Left renal cortex interstitium (tissue), 4 donors: ENCODE results near the gene ZDHHC3. TPM values are rescaled to one million over a fixed set of nuclear protein-coding genes. Genes with fewer than 3 reads are reported as not detected.

ENCODE experiments used
- DNase-seq, 4 donors: peaks; one replicate each; pipeline ENCODE4 v3.0.0-alpha.2; 2013; ENCODE audit warnings: low read depth in 4 of 4, low spot score in 2 of 4, missing footprints in 1 of 4
- polyA plus RNA-seq, 4 donors: library from polyadenylated mRNA; unstranded; fragments of 120-200 nt; gene quantifications; one replicate each; pipeline ENCODE4 v1.2.1, GENCODE V29; 2013; ENCODE audit not compliant: insufficient read length in 4 of 4

The ZDHHC3 gene
- polyA plus RNA-seq, 4 donors: 80.2 to 102 (median 86.5) TPM

DNA sequence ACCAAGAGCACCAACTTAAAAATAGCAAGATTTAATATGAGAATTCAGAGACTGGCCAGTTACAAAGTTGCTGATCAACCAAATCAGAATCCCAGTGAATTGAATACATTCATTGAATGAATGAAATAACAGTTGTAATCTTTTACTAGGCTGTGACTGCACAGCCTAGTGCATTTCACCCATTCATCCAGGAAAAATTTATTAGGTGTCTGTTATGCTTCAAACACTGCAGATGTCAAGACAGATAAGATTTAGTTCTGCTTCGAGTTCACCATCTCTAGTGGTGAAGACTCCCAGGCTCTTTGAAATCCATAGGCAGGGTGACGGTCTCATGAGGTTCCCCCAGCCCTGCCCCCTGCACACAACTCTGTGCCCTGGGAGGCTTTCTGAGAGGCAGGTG is 72.7 kb downstream of the ZDHHC3 start:
- DNase-seq: no peak

DNA sequence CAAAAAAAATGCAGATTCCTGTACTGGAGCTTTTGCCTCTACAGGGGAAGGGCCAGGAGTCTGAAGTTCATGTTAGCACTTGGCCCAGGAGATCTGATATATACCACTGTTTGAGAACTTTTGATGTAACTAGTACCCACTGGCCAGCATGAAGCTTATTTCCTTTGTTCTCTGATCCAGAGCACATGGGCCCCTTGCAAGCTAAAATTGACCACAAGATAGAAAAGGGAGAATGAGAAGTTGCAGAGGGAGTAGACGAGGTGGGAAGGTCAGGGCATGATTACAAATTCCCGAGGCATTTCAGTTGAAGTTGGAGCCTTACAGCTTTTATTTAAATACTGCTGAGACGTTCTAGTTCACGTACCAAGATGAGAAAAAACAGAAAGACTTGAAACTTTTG is 73.3 kb downstream of the ZDHHC3 start:
- DNase-seq: no peak

DNA sequence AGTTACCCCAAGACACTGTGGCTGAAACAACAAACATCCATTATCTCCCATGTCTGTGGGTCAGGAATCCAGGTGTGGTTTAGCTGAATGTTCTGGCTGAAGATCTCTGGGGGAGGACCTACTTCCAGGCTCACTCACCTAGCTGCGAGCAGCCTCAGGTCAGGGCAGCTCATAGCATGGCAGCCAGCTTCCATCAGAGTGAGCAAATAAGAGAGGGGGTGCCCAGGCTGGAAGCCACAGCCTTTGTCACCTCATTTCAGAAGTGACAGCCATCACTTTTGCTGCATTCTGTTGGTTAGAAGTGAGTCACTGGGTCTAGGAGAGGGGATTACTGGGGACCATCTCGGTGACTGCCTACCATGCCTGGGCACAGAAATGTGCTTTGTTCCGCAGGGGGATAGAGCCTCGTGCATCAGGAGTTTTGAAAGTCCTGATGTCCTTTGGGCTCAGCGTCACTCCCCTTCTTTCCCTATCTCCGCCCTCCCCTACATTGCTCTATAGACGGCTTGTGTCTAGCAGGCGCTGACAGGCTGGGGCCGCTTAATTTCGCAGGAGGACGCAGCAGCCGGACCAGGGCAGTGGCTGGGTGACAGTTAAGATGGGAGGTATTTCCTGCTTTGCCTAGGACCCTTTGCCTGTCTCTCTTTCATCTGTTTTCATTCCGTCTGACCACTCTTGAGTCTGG is 76.1 kb downstream of the ZDHHC3 start:
- DNase-seq: no peak

DNA sequence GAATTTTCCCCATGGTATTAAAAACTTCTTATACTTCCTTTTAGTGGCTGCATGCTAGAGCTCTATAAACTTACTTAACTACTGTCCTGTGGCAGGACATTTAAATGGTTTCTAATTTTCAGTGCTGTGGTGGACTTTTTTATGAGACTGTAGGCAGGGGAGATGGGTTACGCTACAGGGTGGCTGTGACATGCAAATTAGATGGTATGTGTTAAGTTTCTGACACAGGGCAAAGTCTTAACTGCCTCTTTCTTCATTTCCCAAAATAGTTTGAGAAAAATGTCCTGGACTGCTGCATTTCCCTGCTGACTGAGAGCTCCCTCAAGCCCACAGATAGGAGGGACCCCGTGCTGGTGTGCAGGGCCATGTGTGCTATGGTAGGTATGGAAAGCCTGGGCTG is 79.5 kb downstream of the ZDHHC3 start:
- DNase-seq: no peak

DNA sequence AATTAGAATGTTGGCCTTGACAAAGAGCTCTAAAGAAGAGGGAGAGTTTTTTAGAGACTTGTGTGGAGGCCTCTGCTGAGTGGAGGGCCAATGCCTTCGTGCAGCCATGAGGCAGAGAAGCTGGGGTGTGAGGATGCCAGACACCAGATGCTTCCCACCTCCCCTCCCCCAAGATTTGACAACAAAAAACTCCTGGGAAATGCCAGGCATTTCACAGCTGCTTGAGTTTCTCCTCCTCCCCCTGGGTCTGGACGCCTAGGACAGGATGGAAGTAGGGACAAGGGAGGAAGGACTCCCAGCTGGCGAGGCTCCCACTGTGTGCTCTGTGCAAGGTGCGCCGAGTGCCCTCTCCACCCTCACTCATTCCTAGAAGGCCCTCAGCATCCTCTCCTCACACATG is 81.5 kb downstream of the ZDHHC3 start:
- DNase-seq: no peak

DNA sequence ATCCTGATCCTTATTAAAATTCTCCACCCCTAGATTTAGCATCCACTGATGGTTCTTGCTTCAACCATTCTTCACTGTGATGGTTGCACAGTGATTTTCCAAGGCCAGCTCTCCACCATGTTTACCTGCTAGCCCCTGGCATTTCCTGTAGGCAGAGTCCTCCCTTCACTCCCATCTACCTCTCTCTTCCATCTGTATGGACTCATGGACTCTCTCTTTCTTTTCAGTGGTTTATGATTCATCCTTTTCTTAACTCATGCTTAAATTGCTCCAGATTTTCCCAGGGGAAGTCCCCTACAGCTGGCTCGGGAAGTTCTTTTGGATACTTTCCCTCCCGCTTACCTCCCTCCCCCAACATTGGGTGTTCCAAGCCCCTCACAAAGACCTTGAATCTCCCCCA is 82.9 kb downstream of the ZDHHC3 start:
- DNase-seq: no peak

DNA sequence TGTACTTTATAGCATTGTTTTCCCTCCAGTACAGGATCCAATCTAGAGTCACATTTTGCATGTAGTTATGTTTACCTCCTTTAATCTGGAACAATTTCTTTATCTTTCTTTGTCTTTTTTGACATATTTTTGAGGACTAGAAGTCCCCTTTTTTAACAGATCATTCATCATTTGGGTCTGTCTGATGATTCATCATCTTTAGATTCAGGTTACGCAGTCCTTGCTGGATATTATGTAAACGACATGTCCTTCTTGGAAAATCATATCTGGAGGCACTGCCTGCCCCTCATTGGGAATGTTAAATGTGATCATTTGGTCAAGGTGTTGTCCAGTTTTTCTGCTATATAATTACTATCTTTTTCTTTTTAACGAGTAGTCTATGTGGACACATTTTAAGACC is 83.3 kb downstream of the ZDHHC3 start:
- no peak for DNase-seq

DNA sequence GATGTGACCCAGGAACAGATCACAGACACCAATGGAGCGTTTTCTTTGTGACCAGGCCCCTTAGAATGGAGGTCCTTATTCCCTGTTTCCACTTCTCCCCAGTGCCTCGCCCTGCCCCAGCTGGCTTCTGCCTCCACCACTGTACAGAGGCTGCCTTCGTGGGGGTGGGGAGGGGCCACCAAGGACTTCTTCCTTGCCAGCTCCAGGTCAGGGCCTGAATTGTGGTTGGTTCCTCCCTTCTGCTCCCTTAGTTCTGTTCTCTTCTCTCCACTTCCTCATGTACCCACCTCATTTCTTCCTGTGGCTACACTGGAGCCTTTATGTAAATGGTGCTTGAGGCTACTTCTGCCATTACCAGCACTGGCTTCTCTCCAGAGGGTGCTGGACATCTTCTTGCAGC is 85.1 kb downstream of the ZDHHC3 start:
- no peak for DNase-seq

DNA sequence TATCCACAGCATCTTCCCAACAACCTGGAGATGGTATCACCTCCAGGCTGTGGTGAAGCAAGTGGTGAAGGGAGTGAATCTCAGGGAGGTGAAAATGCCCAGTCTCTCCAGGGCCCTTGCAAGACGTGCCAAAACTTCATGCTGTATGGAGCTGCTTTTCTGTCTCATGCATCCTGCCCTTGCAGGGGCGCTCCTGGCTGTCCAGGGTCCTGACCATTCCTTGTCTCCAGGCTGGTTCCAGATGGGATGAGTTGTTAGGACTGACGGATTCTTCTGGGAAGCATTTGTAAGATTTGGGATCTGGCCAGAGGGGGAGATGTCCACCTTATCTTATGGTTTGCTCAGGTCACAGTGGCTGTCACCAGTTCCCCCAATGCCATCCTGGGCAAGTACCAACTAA is 85.7 kb downstream of the ZDHHC3 start:
- DNase-seq: no peak

DNA sequence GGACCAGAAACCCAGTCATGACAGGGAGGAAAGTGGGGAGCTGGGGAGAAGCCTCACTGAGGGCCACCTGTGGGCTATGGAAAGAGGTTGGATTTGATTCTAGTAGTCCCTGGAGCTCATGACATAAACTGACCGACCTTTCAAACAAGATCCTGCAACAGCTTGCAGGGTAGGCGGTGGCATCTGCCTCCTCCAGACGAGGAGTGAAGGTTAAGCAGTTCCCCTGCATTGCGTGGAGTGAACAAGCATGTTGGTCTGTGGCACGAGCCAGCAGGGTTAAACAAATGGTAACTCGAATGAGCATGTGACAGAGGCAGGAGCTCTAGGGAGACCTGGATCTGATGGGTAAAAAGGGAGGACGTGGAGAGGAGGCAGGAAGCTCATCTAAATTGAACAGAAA is 88.9 kb downstream of the ZDHHC3 start:
- DNase-seq: no peak

DNA sequence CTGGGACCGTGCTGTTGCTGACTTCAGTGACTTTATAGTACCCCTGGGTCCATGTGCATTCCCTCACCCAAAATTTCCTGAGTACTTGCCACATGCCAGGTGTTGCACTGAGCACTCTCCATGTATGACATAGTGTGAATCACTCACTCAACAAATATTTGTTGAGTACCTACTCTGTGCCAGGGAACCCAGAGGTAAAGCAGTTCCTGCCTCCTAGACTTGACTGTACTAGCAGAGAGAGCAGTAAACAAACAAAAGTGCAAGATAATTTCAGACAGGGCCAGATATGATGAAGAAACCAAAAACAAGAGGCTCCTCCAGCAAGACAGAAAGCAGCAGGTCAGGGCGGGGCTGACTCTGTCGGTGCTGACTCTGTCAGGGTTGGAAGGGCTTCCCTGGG is 89.4 kb downstream of the ZDHHC3 start:
- no peak for DNase-seq

DNA sequence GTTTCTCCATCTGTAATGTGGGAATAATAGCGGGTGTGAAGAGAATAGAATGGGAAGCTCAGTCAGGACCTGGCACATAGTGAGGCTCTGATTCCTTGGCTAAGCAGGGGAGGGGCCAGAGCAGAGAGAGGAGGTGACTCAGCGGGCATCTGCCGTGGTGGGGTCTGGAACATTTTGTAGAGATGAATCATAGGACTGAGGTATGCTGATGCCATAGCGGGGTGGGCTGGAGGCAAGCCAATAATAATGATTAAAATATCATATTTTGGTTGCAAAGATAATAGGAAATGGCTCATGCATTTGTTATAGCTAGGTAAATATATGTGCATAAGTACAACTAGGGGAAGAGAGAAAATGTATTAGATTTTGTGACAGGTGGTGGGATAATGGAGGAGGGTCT is 90.4 kb downstream of the ZDHHC3 start:
- DNase-seq: no peak

DNA sequence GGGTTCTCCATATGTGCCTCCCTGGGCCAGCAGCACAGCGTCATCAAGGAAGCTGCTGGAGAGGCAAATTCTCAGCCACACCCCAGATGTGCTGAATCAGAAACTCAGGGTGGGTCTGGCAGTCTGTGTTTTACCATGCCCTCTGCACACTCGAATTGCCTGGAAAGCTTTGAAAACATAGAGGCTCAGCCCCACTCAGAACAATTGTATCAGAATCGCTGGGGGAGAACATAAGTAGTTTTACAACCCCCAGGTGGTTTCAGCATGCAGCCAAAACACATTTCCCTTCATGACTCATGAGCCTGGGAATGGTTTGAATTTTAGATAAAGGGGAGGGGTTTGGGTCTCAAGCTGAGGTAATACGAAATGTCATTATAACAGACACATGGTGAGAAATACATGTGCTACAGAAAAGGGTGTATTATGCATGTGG is 92.0 kb downstream of the ZDHHC3 start:
- DNase-seq: no peak

DNA sequence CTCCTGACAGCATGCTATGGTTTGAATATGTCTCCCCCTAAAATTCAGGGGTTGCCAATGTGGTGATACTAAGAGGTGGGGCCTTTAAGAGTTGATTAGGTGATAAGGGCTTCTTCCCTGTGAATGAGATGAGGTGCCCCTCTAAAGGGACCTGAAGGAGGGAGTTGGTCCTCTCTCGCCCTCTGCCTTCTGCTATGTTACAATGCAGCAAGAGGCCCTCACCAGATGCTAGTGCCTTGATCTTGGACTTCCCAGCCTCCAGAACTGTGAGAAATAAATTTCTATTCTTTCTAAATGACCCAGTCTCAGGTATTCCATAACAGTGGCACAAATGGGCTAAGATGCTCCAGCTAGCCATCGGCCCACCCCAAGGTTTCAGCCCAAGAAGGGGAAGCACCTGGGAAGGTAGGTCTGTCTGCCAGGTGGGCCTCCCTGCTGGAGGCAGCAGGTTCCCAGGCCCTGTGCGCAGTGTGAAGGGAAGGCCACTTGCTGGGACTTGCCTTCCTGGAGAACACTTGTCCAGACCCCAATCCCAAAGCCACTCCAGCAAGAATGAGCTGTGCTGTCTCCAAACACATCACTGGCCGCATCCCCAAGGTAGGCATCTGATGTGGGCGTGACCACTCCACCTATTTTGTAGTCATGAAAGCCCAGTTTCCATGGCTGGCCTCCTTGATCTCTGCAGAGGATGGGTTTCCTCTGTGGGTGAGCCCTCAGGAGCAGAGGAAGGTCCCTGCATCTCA is 92.6 kb downstream of the ZDHHC3 start:
- DNase-seq: no peak

DNA sequence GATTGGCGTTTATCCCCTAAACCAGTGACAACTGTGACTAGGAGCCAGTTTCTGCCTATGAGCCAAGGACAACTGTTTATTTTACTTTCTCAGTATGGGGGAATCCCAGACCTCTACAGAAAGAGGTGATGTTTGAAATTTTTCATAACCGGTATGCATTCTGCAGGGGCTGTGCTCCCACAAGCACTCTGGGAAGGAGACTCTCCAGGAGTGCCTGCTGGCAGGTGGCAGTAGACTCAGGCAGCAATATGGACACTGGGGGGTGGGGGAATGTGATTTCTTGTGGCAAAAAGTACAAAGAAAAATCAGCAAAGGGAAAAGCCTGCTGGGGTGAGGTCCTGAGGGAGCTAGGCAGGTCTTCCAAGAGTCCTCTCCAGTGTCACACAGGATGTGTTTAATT is 95.7 kb downstream of the ZDHHC3 start:
- DNase-seq: no peak

DNA sequence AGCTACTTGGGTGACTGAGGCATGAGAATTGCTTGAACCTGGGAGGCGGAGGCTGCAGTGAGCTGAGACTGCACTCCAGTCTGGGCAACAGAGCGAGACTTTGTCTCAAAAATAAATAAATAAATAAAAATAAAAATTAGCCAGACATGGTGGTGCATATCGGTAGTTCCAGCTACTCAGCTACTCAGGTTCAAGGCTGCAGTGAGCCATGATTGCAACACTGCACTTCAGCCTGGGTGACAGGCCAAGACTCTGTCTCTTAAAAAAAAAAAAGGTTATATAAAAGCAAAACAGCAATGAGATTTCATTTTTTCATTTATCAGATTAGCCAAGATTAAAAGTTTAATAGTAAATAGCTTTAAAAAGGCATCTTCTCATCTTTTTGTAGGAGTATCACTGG is 98.6 kb downstream of the ZDHHC3 start:
- DNase-seq: no peak

DNA sequence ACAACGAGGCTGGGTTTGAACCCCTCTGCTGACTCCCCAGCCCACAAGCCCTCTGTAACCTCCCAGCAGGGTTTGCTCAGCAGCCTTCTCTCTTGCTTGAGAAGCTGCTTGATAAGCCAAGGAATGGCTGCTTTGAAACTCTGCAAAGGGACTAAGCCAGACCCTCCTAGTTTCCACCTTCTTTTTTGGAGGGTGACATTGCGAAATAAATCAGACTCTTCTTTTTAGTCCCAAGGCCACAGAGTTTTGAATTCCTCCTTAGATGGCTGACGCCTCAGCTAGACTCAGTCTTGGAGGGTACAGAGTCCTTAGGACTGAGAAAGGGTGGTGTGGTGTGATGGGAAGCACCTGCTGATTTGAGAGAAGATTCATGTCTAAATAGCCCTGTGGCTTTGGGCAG is 100.4 kb downstream of the ZDHHC3 start:
- DNase-seq: no peak

Other genes starting within 250 kb of the ZDHHC3 start
- gene ZNF501, start 246.5 kb downstream of the ZDHHC3 start, polyA plus RNA-seq: 10 to 100 TPM in 3 of 4 donors, 1 to 10 TPM in 1; 9.6 to 13.2 (median 12.2) TPM
- gene KIAA1143, start 214.6 kb downstream of the ZDHHC3 start, polyA plus RNA-seq: 10 to 100 TPM; 48.8 to 66.0 (median 54.9) TPM
- 10 to 100 TPM; 22.0 to 29.6 (median 26.8) TPM for gene KIF15, start 214.4 kb downstream of the ZDHHC3 start, polyA plus RNA-seq
- 10 to 100 TPM; 28.6 to 30.7 (median 29.8) TPM for gene TMEM42, start 114.3 kb downstream of the ZDHHC3 start, polyA plus RNA-seq
- gene TGM4, start 101.6 kb downstream of the ZDHHC3 start, polyA plus RNA-seq: under 1 TPM in 3 of 4 donors, not detected in 1; 0.03 to 0.13 (median 0.10) TPM
- 10 to 100 TPM; 50.1 to 54.4 (median 52.4) TPM for gene EXOSC7, start 70 bp upstream of the ZDHHC3 start, polyA plus RNA-seq
- 10 to 100 TPM; 21.1 to 44.0 (median 25.8) TPM for gene CLEC3B, start 50.1 kb upstream of the ZDHHC3 start, polyA plus RNA-seq
- 1 to 10 TPM in 3 of 4 donors, under 1 TPM in 1; 0.62 to 2.2 (median 1.1) TPM for gene CDCP1, start 170.2 kb upstream of the ZDHHC3 start, polyA plus RNA-seq